CD4-positive, alpha-beta T cell treated with Interleukin-6 for 4 hours (primary cell): ENCODE measurements around the gene ABCE1.
"Not testable (repeated sequence)": the region's sequence is repeated elsewhere in the genome, so short reads cannot be mapped to it uniquely, and the experiment has no call there.

Source experiments
- DNase-seq: peaks from one replicate; pipeline ENCODE4 v3.0.0-alpha.2; 2020; ENCODE audit warnings: mixed read lengths

ABCE1 gene

DNA sequence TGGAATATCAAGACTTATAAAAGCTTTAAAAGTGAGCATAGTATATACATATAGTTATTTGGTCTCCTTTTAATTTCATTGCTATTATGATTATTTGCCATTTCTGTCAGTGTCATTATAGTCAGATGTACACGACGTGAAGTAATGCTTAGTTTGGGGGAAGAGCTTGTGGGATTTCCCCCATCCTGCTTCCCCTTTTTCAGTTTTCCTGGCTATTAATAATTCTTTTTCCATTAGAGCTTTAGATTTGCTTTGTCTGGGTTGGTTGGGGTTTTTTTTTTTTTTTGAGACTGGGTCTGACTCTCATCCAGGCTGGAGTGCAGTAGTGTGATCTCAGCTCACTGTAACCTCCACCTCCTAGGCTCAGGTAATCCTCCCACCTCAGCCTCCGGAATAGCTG is 5.4 kb downstream of the ABCE1 start:
- DNase-seq, result no peak

- DNase-seq, result no peak
Observed at GRCh38 chr4:145107126-145107525, 9.0 kb downstream of the ABCE1 start.

DNA sequence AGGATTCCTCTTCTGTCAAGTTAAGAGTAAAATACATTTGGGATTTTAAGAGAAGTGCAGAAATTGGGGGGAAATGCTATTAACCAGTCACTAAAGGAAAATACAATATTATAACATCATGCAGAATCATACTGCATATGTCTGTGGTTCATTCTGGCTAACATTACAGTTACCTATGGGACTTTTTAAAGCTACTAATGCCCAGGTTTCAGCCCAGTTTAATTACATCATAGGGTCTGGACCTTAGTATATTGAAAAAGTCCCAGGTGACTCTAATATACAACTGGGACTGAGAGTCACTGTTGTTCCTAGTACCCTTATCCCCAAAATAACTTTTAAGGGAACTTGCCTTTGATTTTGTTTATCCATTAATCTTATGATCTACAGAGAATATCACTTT is 10.0 kb downstream of the ABCE1 start:
- no peak for DNase-seq

- no peak for DNase-seq
Observed at GRCh38 chr4:145125396-145125795, 27.3 kb downstream of the ABCE1 start.

DNA sequence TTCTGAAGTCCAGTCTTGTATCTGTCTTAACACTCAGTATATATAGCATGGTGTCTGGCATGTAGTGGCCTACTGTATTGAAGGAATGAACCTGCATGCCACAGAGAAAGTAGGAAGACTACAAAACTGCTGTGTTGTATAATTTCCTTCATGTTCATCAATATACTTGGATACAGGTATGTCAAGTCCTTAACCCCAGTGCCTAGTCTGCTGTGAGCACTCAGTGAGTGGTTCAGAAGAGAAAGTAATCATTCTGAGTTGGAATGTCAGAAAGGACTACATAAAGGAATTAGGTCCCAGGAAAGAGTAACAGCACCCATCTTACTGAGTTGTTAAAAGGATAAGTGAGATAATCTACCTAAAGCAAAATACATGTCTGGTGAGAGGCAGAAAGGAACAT is 32.0 kb downstream of the ABCE1 start:
- no peak for DNase-seq

DNA sequence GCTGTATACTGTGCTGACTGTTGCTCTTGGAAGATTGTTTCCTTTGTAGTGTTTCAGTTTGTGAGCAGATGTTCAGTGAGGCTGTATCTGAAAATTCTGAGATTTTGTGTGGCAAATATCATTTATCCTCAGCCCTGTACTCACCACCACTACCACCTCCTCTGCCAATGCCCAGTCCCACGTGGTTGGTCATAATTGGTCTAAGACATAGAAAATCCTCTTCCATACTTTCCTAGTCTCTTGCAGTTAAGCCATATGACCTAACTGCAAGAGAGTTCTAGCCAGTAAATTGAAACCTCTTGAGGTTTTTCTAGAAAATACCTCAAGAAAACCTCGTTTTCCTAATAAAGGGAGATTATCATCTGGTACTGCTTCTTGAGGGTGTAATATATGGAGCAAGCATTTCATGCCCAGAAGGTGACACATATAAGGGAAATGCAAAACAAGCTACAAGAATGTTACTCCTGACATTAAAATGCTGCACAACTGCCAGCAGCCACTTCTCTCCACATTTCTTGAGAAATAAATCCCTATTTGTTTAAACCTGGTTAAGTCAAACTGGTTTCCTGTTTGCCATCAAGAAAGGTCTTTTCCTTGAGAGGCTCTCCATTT is 32.8 kb downstream of the ABCE1 start:
- no peak for DNase-seq

GRCh38 chr4:145131848-145132247 is 33.7 kb downstream of the ABCE1 start:
- no peak for DNase-seq

DNA sequence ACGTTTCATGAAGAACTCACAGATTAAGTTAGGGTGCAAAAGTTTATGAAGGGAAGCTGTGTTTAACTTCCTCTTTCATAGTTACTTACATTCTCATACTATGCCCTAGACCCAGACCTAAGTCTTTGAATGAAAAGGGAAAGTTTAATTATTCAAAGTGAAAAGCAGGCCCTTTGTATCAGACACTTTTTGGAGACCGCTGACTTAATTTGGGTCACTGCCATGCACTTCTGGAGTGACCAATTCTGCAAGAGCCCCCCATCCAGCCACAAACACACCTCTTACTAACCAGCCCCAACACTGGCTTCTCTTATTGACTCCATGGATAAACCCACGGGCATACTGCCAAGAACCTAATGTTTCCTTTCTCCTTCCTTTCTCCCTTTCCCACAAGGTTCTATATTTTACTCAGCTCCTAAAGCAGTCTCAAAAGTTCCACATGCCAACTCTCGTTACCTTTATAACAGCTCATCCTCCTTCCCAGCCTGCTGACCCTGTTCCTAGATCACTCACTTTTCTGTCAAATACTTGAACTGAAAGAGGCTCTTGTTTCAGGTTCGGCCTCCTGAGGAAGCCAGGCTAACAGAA is 34.5 kb downstream of the ABCE1 start:
- DNase-seq, result no peak

GRCh38 chr4:145136219-145136618 is 38.1 kb downstream of the ABCE1 start:
- not testable (repeated sequence) for DNase-seq

GRCh38 chr4:145148980-145149379 is 50.9 kb downstream of the ABCE1 start:
- no peak for DNase-seq

DNA sequence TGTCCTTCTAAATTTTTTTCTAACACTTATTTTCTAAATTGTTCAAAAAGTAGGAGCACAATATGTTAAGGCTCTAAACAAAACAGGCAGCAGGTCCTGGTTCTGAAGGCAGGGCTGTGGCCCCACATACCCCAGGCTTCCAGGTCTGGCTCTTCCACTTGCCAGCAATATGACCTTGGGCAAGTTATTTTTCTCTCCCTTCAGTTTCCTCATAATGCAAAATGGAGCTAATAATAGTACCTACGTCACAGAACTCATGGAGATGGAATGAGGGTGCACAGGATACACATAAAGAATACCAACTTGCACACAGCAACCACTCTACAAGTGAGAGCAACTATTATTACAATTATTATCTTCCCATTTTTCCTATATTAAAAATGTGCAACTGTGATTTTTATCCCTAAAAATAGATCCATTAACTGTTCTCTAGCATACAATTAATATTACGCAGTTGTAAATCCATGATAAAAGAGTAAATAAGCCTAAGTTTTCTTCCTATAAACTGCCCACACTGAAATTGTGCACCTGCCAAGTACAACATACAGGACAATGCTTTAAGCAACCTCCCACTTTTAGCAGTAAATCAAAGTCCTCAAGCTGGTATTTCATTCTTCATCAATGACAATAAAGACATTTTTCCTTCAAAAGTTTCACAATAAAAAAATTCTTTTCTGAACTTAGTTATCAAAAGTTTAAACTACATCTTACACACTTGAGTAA is 55.2 kb downstream of the ABCE1 start:
- DNase-seq, result no peak

GRCh38 chr4:145153904-145154298 is 55.8 kb downstream of the ABCE1 start:
- DNase-seq, result no peak

DNA sequence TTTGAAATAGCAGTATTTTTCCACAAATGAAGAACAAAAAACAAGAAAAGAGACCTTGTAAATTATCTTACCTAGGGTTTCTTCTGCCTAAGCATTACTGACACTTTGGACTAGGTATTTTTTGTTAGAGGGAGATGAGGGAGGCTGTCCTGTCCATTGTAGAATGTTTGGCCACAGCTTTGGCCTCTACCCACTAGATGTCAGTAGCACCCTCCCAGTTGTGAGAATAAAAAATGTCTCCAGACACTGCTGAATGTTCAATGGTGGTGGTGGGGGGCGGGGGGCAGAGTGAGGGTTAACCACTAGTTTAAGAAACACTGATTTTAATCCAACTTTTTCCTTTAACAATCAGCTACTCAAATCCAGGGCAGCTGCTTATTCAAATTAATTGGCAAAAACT is 56.5 kb downstream of the ABCE1 start:
- DNase-seq, result peak; percentile 7

DNA sequence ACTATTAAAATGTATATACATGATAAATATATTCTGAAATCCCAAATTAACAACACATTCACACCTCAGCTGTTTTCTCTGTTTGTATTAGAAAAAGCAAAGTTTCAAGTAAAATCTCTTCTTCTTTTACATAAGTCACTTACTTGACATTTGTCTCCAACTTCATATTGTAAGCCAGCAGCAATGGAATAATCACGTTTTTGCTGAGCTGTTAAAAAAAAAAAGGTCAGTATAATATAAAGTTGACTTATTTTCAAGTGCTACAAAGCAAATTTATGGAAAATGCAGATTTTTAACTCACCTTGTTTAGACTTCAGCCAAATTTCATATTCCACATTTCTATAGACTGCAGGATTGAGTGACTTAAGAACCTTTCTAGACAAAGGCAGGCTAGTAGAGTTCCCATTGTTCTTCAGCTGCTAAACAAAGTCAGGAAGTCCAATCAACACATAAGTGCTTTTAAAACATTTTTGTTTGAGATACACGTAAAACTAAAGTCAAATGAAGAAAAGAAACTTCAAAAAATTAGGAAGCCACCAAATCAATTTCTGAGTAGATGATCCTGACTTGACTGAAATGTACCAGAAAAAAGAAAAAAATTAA is 57.3 kb downstream of the ABCE1 start:
- DNase-seq, result no peak

- DNase-seq, result no peak
Observed at GRCh38 chr4:145156986-145157385, 58.9 kb downstream of the ABCE1 start.

DNA sequence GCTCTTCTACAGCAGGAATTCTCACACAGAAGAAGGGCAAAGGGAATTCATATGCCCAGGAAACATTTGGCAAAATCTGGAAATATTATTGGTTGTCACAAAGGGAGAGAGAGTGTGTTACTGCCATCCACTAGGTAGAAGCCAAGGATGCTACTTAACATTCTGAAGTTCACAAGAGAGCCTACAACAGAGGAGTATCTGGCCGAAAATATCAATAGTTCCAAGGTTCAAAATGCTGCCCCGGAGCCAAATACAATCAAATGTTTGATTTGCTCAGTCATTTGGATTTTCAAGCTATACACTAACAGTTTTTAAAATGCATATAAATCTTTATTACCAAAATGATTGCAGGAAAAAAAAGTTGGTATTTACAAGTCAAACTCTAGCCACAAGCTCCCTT is 63.4 kb downstream of the ABCE1 start:
- DNase-seq, result no peak

GRCh38 chr4:145167887-145168286 is 69.8 kb downstream of the ABCE1 start:
- no peak for DNase-seq

- no peak for DNase-seq
Observed at GRCh38 chr4:145168581-145169187, 70.6 kb downstream of the ABCE1 start.

DNA sequence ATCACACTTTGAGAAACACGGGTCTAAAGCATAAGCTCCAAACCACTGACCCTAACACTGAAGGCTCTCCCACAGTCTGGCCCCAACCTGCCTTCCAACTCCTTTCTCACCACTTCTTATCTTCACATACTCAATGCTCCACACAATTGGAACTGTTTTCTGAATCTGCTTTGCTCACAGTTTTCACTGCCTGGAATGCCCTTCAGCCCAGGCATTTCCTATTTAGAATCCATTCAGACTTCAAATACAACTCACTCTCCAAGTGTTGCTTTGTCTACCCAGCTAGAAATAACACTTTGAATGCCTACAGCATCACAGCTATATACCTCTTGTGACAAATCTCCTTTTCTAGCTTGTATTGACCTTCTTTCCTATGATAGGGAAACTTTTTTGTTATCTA is 72.1 kb downstream of the ABCE1 start:
- DNase-seq, result no peak

GRCh38 chr4:145171911-145172310 is 73.8 kb downstream of the ABCE1 start:
- no peak for DNase-seq

DNA sequence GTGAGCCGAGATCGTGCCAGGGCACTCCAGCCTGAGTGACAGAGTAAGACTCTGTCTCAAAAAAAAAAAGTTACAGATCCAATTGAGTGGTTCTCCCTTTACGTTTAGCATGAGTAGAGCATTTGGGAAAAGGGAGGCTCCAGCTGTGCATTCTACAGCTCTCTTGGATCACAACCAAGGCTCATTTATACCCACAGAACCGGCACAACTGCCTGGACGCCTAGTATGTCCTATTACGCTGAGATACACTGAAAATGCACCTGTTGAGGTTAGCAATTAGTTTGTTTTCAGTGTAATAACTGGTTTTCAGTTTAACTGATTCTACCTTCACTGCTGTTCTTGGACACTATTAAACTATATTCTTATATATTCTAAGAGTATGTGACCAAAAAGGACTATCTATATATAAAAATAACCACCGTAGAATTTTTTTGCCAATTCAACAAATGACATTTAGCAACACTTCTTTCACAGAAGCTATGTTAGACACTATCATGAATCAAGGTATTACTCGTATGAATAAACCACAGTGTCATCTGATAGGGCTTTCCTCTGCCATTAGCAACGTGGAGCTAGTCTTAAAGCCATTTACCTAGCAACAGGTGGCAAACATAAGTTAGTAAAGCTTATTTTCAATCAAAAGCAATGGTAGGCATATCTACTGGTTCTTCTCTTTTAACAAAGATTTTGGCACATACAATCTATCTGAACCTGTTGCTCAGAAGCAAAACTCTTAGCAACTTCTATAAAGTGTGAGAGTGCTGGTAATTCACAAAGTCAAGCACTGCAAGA is 78.7 kb downstream of the ABCE1 start:
- no peak for DNase-seq

- no peak for DNase-seq
Observed at GRCh38 chr4:145177511-145177905, 79.4 kb downstream of the ABCE1 start.
